GM12891 (cell line): Measurements from ENCODE around the gene CHMP6.

ENCODE experiments used
- PAX5 ChIP-seq: IDR thresholded peaks from 2 replicates; pipeline ENCODE4 v1.6.1; 2011; ENCODE audit warnings: low read length, moderate library complexity, mild to moderate bottlenecking; ENCODE audit not compliant: insufficient read depth, severe bottlenecking
- POLR2A ChIP-seq: IDR thresholded peaks from 2 replicates; pipeline ENCODE4 v1.6.1; 2011; ENCODE audit warnings: low read depth, low read length, control low read depth
- POLR2AphosphoS5 ChIP-seq: IDR thresholded peaks from 2 replicates; pipeline ENCODE4 v1.6.1; 2011; ENCODE audit warnings: low read depth, low read length, control low read depth
- POU2F2 ChIP-seq: IDR thresholded peaks from 2 replicates; pipeline ENCODE4 v1.6.1; 2011; ENCODE audit warnings: low read depth, mild to moderate bottlenecking, control low read depth, low read length, moderate library complexity
- SPI1 ChIP-seq: IDR thresholded peaks from 2 replicates; pipeline ENCODE4 v1.6.1; 2011; ENCODE audit warnings: low read depth, low read length, control low read depth
- TAF1 ChIP-seq: IDR thresholded peaks from 2 replicates; pipeline ENCODE4 v1.6.1; 2011; ENCODE audit warnings: low read depth, low read length, control low read depth

GRCh38 chr17:80995131-80995530 is 3.5 kb downstream of the CHMP6 start:
- TF ChIP-seq POLR2A: no peak
- no peak for TF ChIP-seq POLR2AphosphoS5
- TF ChIP-seq SPI1: no peak
- no peak for TF ChIP-seq TAF1
- no peak for TF ChIP-seq PAX5
- no peak for TF ChIP-seq POU2F2
